Activated T-cell treated with anti-CD3 and anti-CD28 coated beads for 4 hours (primary cell): ENCODE measurements around the gene KRT6A.

ENCODE experiments used
- DNase-seq: peaks from one replicate; pipeline ENCODE4 v3.0.0-alpha.2; 2020

Gene KRT6A

DNA sequence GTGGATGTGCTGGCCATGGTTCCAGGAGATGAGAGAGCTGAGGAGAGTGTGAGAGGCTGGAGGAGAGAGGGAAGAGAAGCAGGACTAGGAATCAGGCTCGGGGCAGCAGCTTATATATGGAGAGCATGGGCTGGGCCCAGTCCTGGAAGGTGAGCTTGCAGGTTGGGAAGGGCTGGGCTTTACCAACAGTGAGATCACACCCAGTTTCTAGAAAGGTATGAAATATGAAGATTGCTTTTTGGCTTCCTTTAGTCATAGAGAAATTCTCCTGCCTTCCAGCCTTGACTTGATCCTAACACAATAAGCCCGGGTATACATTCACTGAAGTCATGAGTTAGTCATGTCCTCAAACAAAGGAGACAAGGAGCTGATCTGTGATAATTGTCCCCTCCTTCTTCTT lies at the start of gene KRT6A:
TSS of gene KRT6A (minus strand) at position 86 of the 400 bp plus-strand sequence. CDS start at position 17, 69 bp downstream.
- DNase-seq = no peak

DNA sequence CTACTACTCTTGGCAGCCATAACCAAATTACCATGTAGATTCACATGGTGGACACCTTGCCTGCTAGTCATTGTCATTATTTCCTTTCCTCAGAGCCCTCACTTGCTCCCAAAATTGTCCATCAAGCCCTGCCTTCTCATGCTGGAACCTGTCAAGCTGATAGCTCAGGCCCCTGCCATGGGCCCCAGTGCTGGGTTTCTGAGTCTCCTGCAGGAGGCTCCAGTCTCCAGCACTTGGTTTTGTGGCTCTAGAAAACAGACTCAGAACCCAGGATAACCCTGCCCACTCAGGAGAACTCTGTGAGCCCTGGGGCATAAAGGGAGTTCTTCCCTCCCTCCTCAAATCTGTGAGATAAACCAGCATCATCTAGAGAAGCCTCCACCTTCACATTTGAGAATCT lies 49.1 kb upstream of the KRT6A start:
- no peak for DNase-seq

DNA sequence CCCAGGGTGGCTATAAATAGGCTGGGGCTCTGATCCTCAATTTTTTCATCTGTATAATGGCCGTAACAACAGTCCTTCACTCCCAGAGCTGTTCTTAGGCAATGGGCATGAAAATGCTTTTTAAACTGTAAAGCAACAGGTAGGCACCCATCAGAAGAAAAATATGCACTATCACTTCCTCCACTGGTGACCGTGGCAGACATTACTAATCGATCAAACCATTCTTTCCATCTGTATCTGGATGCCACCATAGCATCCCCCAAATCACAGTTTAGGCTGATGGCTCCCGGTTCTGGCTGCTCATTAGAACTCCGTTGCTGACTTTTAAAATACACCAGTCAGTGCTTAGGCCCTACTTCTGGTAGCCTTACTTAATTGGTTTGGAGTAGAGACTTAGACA lies 48.7 kb upstream of the KRT6A start:
- DNase-seq = no peak

DNA sequence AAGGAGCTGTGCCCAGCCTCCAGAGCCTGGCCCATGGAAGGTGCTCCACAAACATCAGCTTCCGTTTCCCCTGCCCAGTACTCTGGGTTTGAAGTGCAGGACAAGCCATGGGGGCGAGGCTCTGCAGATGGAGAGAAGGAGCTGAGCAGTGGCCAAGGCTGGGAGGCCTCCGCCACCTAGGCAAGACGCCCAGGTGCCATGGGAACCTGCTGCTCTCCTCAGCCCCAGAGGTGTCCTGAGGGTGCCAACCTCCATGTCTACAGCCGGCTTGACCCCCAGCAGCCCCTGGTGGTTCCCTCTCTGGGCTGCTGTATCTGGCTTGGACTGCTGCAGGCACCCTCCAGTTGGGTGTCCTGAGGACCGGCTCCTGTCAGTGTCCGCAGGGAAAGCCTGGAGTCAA lies 47.5 kb upstream of the KRT6A start:
- no peak for DNase-seq

DNA sequence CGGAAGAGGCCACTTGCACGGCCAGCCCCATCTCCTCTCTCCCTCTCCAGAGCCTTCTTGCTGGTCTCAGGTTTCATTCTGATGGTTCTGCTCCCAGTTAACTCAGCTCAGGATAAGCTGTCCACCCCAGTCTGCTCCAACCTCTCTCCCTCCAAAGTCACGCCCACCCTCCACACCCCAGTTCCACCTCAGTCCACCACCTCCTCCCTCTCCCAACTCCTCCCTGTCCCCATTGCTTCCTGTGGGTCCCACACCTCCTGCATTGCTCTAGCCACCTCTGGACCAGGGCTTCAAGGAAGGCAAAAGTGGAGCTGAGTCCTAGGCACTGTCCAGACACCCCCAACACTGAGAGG lies 46.7 kb upstream of the KRT6A start:
- no peak for DNase-seq

DNA sequence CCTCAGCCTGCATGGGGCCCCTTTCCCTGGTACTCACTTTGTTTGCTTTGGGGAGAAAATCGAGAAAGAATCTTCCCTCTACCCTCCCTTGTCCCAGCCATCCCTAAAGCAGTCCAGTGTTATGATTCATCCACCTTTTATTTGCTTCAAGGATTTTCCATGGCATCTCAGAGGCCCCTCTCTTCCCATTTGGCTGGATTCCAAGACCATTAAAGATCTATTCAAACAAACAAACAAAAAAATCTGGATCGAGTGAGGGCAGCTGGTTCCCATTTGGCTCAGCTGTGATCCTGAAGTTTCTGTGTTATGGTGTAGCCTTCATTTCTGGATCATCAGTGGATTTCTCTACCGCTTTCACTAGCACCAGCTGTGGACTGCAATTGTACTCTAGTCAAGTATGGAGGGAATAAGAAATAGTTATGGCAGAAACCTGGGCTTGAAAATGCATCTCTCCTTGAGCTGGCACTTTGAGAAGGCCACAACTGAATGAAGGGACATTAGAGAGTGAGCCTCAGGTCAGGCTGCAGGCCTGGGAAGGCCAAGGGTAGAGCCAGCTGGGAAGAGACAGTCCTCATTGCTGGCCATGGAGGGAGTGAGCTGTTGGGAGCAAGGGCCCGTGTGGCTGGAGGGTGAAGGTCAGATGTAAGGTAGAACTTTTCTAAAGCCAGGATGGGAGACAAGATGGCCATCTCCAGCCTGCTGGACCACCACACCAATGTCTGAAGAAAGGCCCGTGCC lies 46.2 kb upstream of the KRT6A start:
- no peak for DNase-seq

DNA sequence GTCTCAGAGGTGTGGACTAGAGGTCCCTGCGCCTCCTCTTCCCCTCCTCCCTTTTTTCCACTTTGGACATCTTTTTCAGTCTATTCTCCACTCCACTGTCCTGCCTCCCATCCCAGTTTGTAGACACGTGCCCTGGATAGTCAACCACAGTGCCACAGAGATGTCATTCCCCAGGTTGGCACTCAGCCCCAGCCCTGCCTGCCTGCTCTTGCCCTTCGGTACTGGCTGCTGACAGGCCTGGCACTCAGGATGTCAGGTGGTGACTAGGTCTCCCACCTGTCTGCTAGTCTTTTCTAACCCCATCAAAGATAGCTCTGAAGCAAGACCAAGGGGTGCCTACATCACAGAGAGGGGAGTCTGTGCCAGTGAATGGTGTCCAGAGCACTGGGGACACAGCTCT lies 44.0 kb upstream of the KRT6A start:
- no peak for DNase-seq

DNA sequence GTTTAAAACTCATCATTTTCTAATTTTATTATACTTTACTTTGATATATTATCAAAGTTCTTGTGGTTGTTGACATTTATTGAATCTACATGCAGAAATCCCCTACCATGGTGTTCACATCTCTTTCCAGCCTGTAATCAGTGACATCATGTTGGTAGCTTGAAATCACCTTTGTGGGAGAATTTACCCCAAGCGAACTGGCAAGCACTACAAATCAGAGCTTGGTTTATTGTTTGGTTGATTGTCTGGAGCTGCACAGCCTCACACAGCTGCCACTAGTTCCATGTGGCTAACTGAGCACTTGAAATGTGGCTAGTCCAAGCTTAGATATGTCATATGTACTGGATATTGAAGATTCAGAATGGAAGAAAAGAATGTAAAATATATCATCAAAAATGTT lies 42.5 kb upstream of the KRT6A start:
- DNase-seq = no peak

DNA sequence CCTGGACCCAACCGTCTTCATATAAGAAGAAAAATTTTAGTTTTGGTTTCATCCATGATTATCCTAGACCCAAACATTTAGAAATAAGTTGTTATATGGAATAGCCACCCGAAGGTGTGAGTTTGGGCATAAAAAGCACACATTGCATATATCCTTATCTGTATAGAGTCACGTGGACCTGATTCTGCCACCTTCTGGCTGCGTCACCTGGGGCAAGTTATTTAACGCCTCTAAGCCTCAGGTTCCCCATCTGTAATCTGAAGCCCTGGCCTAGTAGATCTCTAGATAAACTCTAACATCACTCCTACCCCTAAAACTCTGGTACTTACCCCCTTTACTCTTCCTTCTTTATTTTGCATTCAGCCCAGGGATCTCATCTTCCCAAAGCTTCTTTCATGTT lies 41.4 kb upstream of the KRT6A start:
- no peak for DNase-seq

DNA sequence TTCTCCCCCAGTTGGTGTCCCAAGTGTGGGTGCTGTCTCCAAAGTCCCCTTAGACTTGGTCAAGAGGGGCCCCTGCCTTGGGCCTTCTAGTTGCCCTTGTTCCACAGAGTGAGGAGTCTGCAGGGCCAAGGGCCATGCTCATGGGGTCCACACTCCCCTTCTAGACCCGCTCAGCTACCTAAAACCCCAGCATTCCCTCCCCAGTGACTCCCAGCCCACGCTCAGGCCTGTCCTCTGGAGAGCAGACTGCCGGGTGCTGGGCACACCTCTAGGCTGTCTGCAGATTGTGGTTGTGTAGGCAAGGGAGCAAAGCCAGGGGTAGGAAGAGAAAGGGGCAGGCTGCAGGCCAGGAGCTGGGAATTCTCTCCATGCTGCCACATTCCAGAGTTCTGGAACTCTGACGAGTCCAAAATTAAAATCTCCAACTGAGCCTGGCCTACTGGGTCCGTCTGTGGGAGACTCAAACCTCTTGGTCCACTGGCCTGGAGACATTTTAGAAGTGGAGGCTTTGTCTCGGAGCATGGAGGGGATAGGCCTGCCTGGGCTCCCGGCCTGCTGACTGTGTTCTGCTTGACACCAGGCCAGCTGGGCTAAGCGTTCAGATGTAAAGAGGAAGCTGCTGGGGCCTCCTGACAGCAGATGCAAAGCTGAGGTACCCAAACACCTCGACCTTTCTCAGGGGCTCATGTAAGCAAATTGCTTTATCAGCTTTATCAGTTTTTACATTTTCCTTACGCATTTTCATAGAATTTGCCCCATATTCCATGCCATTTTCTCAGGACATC lies 40.8 kb upstream of the KRT6A start:
- DNase-seq = no peak

DNA sequence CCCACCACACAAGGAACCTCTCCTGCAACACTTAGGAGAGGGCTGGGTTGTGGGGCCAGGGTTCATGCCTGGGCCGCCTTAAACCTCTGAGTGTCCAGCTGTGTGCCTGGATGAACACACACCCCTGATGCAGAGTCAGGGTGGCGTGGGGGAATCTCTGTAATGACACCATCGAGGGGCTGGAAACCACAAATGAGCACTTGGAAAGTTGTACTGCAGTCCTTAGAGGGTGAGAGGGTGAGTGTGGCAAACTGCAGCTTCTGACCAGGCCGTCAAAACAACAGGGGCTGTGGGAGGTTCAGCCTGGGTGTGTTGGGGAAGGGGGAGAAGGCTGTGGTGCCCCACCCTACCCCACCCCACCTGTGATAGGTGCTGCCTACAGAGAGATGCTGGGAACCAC lies 39.6 kb upstream of the KRT6A start:
- no peak for DNase-seq

DNA sequence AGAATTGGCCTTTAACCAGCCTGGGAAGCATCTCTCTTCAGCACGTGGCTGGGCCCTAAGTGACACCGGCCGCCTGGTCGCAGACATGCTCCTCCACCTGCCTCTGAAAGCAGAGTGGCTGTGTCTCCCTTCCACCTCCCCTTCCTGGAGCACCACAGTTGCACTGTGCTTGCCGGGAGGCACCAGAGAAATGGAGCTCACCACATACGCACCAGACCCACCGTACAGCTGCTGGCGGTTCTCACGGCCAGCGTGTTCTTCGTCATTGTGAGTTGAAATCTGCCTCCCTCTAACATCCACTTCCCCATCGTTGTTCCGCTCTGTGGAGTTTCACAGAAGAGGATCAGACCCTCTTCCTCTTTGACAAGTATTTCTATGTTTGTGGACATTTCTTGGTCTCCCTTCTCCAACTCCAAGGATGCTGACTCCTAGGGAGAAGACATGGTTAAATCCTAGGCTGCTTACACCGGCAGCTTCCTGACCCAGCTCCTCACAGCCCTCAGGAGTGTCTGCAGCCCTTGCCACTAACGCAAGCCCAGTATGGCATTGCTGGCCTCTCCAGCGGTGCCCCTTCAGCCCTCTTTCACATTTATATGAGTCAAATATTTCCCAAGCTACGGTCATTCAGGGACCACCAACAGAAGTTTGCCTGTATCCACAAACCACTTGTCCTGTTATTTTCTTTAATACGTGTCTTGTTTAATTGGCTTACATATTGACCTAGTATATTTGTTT lies 38.7 kb upstream of the KRT6A start:
- no peak for DNase-seq

DNA sequence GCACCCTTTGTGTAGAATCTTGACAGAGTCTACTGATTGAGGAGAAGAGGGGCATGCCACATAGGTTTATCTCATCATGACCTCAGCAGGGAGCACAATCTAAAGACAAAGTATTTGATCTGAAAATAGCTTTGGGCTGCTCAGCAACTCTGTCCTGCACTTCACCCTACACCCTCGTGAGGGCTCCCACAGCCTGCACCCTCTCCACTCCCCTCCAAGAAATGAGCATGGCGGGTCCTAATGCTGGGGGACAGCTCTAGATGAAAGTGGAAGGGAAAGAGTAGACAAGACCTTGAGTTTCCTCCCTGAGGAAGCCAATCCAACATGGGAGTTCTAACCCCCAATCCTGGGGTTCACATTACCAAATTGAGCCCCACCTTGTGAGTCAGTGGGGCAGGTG lies 37.8 kb upstream of the KRT6A start:
- no peak for DNase-seq

DNA sequence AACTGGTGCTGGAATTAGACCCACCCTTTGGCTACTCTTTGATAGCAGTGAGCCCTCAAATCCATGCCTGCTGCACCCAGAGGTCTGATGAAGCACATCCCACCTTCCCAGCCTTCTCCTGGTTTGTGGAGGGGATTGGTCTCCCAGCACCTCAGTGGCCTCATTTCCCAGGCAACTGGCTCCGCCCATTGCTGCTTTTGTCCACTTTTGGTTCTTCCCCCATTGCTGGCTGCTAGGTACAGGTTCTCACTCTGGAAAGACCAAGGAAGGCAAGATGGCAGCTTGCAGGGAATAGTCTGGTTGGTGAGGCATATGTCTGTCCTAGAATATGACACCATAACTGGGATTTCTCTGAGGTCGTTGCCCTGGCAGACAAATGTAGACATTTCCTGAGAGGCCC lies 37.3 kb upstream of the KRT6A start:
- no peak for DNase-seq

DNA sequence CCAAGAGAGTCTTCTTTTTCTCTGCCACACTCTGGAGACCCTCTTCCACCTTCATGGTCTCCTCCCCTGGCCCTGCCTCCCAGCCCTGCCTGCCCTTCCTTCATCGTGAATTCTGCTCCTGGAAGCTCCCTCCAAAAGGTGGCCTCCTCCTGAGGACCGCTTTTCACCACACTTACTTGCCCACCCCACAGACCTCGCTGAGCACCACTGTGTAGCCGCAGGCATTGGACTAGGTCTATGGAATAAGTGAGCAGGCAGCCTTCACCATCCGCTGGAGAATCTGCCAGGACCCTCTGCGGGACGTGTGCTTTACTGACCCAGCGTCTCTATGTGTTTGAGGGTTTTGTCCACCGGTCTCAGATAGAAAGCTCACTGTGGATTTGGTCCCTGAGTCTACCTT lies 36.8 kb upstream of the KRT6A start:
- no peak for DNase-seq

DNA sequence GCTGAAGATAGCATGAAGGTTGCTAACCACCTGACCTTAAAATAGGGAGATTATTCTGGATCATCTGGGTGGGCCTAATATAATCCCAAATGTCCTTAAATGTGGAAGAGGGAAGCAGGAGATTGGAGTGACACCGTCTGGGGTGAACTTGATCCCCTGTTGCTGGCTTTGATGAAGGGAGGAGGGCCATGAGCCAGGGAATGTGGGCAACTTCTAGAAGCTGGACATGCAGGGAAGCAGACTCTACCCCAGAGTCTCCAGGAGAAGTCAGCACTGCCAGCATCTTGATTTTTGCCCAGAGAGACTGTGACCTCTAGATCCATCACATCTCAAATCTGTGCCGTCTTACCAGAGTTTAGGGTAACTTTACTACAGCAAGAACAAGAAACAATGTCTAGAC lies 36.4 kb upstream of the KRT6A start:
- no peak for DNase-seq

DNA sequence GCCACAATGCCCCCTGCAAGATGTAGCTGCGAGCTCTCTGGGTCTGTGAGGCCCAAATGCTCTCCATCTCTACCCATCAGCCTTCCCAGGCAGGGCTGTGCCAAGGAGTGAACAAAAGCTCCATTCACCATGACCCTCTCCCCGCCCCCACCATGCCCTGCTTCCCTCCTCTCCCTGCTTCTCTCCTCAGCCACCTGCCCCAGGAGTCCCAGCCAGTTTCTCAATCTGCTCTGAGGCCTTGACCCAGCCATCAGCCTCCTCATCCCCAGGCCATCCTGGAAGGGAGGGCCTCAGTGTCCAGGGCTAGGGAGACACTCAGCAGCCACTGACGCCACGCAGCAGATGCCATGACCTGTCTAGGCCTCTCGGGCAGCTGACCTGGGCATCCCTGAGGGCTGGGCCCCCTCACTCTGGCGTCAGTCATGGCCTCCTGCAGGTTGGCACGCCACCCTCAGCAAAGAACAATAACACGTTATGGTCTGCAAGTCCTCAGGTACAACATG lies 35.6 kb upstream of the KRT6A start:
- DNase-seq = no peak

DNA sequence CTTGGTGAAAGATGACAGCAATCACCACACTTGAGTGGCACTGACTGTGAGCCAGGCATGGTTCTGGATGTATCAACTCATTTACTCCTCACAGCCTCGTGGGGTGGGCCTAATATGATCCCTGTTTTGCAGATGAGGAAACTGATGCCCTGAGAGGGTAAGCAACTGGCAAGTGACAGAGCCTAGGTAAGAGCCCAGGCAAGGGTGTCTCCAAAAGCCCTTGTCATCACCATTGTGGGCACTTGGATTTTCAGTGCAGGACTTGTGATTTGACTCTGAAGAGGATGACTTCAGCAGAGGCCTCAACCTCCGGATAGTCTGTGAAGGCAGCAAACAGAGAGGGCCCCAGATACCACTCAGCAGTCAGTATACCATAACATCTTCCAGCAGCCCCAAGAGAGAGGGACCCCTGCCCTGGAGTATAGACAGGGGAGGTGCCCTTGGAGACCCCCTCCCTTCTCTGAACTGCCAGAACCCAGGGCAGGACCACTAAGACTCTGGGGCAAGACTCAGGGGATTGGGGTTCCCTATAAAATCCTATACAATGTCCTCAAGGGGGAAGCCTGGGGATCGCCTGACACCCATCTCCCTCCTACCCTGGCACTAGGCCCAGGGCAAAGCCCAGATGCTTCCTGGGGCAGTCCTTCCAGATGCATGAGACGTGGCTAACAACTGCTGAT lies 34.2 kb upstream of the KRT6A start:
- DNase-seq = no peak

DNA sequence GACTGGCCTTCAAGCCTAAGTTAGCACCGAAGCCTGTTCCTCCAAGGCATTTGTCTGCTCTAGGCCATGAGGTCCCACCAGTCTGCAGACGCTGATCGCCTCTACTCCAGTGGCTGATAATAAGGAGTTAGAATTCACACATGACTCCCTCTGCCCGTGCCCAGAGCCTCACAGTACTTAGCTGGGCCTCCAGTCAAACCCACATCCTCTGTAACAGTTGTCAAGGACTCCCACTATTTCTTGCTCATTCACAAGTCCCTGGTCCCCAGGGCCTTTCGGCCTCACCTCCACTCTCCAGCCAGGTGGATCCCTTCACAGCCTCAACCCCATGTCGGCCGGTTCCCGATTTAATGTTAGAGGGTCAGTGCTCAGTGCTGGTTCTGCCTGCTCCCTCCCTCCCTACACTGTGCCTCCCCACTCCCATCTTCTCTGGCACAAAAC lies 33.5 kb upstream of the KRT6A start:
- no peak for DNase-seq

DNA sequence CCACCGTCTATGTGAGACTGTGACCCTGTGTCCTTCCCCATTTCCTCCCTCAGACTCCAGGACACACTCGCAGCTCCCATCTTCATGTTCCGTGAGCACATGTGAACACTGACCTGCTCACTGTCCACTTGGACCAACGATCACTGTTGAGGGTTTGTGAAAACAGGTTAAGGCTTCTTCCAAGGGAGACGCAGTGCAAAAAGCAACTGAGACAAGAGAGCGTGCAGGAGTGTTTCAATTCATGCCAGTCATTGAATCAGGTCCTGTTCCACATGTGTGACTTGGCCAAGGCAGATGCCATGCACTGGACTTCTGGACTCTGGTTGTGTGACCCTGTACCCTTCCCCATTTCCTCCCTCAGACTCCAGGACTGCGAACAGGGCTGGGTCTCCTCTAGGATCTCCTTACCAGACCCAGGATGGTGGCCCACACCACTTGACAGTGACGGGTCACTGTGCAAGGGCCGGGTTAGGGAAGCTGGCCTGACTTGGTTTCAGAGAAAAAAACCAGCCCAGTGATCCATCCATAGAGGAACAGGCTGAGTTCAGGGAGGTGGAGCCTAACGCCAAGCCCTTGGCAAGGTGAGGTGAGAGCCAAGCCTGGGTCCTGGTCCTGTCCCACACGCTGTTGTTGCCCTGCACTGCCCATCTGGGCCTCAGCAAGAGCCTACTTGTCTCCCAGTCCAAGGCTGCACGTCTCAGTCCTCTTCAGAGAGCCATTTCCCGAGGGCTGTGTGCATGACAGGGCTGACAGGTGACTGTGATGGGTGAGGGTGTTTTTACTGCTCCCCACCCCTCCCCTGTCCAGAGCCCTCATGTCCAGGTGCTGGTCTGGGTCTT lies 32.8 kb upstream of the KRT6A start:
- DNase-seq = no peak

DNA sequence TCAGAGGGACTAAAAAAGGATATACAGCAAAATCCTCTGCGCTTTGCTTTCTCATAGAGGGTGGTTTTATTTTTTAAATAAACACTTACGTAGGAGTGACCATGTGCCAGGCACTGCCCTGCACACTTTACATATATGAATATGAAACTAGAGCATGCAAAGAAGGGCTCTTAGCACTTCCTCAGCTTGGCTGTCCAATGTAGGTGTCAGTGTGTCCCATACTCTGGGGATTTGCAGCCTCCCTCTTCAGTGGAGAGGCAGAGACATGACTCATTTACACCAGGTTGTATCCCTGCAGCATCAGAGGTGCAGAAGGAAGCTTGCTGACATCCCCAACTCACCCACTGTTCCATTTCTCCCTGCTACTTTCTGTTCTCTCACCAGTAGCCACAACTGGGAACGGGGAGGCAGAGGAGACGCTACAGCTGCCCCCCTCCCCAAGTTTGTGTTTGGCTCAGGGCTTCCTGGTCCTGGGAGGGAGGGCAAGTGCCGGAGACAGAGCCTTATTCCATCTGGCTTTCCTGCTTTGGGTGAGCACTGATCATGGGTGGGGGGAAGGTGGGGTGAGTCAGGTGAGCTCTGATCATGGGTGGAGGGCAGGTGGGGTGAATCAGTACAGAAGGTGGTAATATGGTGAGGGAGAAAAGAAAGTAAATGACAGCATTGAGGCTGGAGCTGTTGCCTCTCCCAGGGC lies 32.0 kb upstream of the KRT6A start:
- DNase-seq = no peak
